ENCODE results near the gene SBK2. TPM values are rescaled to one million over a fixed set of nuclear protein-coding genes. Genes with fewer than 3 reads are reported as not detected.

Gene SBK2
- total and polyA plus RNA-seq, 9 of the 15 experiments (the other 6 are each of a cell fraction or from before 2014, with no cell fraction given), result not detected

DNA sequence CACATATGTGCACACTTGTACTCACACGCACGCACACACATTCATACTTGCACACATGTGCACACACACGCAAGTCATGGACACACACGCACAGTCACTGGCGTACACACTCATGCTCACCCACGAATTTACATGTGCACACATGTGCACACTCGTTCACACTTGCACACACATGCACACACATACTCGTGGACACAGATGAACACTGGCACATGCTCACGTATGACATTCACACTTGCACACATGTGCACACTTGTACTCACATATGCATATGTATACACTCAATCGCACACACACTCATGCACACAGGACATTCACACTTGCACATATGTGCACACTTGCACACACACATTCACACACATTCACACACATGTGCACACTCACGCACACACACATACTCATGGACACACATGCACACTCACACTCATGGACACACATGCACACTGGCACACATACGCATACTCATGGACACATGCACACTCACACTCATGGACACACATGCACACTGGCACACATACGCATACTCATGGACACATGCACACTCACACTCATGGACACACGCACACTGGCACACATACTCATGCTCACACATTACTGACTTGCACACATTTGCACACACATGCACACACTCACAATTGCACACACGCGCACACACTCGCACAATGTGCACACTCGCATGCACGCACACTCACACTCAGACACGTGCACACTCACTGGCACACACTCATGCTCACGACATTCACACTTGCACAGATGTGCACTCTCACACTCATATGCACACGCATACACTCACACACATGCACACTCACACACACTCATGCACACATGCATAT is 9.5 kb downstream of the SBK2 start (continued):
- TF ChIP-seq, protein P1, sequence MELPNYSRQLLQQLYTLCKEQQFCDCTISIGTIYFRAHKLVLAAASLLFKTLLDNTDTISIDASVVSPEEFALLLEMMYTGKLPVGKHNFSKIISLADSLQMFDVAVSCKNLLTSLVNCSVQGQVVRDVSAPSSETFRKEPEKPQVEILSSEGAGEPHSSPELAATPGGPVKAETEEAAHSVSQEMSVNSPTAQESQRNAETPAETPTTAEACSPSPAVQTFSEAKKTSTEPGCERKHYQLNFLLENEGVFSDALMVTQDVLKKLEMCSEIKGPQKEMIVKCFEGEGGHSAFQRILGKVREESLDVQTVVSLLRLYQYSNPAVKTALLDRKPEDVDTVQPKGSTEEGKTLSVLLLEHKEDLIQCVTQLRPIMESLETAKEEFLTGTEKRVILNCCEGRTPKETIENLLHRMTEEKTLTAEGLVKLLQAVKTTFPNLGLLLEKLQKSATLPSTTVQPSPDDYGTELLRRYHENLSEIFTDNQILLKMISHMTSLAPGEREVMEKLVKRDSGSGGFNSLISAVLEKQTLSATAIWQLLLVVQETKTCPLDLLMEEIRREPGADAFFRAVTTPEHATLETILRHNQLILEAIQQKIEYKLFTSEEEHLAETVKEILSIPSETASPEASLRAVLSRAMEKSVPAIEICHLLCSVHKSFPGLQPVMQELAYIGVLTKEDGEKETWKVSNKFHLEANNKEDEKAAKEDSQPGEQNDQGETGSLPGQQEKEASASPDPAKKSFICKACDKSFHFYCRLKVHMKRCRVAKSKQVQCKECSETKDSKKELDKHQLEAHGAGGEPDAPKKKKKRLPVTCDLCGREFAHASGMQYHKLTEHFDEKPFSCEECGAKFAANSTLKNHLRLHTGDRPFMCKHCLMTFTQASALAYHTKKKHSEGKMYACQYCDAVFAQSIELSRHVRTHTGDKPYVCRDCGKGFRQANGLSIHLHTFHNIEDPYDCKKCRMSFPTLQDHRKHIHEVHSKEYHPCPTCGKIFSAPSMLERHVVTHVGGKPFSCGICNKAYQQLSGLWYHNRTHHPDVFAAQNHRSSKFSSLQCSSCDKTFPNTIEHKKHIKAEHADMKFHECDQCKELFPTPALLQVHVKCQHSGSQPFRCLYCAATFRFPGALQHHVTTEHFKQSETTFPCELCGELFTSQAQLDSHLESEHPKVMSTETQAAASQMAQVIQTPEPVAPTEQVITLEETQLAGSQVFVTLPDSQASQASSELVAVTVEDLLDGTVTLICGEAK (IDR thresholded peaks at IDR 0.05), result no peak
- TF ChIP-seq, protein P1 (CRISPR knock-in tag; IDR thresholded peaks at IDR 0.05), result peak; percentile 31; the same call in 1 of the 2 replicates
- TF ChIP-seq MYBL2 (IDR thresholded peaks at IDR 0.05; ENCODE audit: low read depth) (no peak), MYBL2 (CRISPR knock-in tag; IDR thresholded peaks at IDR 0.05; ENCODE audit: borderline replicate concordance) (0 out of 2 replicates have a peak, but pooled peaks have one; percentile 70), MYNN (IDR thresholded peaks at IDR 0.05) (peak; percentile 50; the same call in 1 of the 2 replicates), MYNN (CRISPR knock-in tag; IDR thresholded peaks at IDR 0.05) (no peak), TOE1 (IDR thresholded peaks at IDR 0.05; ENCODE audit: borderline replicate concordance) (no peak), TOE1 (CRISPR knock-in tag; IDR thresholded peaks at IDR 0.05; ENCODE audit: borderline replicate concordance, low read depth) (peak; percentile 58; the same call in 1 of the 2 replicates), KDM4B (IDR thresholded peaks at IDR 0.05; ENCODE audit: borderline replicate concordance in 2 of 2, low read depth in 1 of 2) (0 out of 4 replicates have a peak, but pooled peaks of 1 of the 2 experiments have one; percentile 38), MAX (CRISPR knock-in tag; IDR thresholded peaks at IDR 0.05) (peak; percentile 66; the same call in 1 of the 2 replicates), GTF2B (IDR thresholded peaks at IDR 0.05; ENCODE audit: extremely low read depth, insufficient read length) (no peak), MTA3 (IDR thresholded peaks at IDR 0.05; ENCODE audit: borderline replicate concordance) (no peak), ZBTB33 (CRISPR knock-in tag; IDR thresholded peaks at IDR 0.05) (peak; percentile 14; the same call in 1 of the 2 replicates)
